Myocyte (in vitro differentiated cells): ENCODE results near the gene CASP6. TPM values are rescaled to one million over a fixed set of nuclear protein-coding genes. Genes with fewer than 3 reads are reported as not detected.

ENCODE experiments used
- DNase-seq: peaks from one replicate; pipeline ENCODE4 v3.0.0-alpha.2; 2012; ENCODE audit warnings: low read depth
- total RNA-seq: library from RNA; depleted of rRNA; stranded (reverse); fragments of >200 nt; gene quantifications from 2 replicates; pipeline ENCODE4 v1.2.3, GENCODE V29; 2014

CASP6 gene
- total RNA-seq, 1 donor from 2014 or later: 11.6 TPM

GRCh38 chr4:109672169-109672930 is 30.9 kb downstream of the CASP6 start:
- no peak for DNase-seq

GRCh38 chr4:109671350-109671749 is 31.9 kb downstream of the CASP6 start:
- DNase-seq: no peak

DNA sequence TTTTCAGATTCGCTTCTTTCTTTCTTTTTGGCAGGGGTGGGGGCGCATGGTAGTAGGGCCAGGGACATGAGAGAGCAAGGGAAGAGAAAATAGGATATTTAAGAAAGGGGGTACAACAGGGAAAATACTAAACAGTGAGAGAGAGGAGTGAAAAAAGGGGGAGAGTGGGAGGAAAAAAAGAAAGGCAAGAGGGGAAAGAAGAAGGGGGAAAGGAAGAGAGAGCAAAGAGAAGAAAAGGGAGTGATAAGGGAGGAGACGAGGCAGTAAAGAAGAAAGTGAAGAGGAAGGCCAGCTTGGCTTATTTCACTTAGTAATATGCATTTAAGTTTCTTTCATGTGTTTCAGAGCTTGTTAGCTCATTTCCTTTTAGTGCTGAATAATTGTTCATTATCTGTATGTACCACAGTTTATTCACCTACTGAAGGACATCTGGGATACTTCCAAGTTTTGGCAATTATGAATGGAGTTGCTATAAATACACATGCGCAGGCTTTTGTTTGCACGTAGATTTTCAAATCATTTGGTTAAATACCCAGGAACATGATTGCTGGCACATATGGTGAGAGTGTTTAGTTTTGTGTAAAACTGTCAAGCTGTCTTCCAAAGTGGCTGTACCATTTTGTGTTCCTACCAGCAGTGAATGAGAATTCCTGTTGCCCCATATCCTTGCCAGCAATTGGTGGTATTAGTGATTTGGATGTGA is 37.3 kb downstream of the CASP6 start:
- no peak for DNase-seq

GRCh38 chr4:109662771-109663170 is 40.5 kb downstream of the CASP6 start:
- no peak for DNase-seq

GRCh38 chr4:109662116-109662515 is 41.1 kb downstream of the CASP6 start:
- no peak for DNase-seq

- no peak for DNase-seq
Observed at GRCh38 chr4:109658871-109659410, 44.3 kb downstream of the CASP6 start.

- no peak for DNase-seq
Observed at GRCh38 chr4:109657854-109658418, 45.3 kb downstream of the CASP6 start.

- DNase-seq: no peak
Observed at GRCh38 chr4:109655396-109655795, 47.8 kb downstream of the CASP6 start.

DNA sequence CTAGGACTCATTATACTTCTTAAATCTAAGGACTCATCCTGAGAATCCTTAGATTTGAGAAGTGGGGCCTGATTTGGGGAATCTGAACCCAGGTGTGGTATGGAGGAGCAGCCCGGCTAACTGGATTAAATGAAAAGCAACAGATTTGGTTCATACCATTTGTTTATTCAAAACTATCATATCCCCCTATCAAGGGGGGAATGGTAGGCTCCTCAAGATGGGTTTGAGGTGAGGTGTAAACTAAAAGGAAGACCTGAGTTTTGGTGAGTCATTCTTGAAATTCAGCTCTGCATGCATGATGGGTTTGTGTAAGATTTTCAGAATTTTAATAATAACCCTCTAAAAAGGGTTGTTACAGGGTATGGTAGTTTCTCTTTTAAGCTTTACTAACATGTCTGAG is 53.4 kb downstream of the CASP6 start:
- no peak for DNase-seq

GRCh38 chr4:109648997-109649575 is 54.2 kb downstream of the CASP6 start:
- DNase-seq: no peak

GRCh38 chr4:109648266-109648996 is 54.8 kb downstream of the CASP6 start:
- no peak for DNase-seq

- no peak for DNase-seq
Observed at GRCh38 chr4:109645874-109646710, 57.2 kb downstream of the CASP6 start.

DNA sequence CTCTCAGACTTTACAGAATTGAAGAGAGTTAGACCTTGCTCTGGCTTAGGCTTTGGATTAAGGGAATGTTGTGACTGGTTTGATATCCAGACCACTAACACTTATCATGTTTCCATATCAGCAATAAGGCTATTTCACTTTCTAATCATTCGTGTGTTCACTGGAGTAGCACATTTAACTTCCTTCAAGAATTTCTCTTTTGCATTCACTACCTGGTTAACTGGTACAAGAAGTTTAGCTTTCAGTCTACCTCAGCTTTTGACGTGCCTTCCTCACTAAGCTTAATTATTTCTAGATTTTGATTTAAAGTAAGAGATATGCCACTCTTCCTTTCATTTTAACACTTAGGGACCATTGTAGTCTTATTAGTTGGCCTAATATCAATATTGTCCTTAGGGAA is 62.6 kb downstream of the CASP6 start:
- DNase-seq: no peak

Other genes starting within 250 kb of the CASP6 start
- gene MCUB, start 143.2 kb downstream of the CASP6 start, total RNA-seq: 47.3 and 77.1 TPM in 2 replicates
- 22.2 and 22.4 TPM in 2 replicates for gene PLA2G12A, start 26.6 kb upstream of the CASP6 start, total RNA-seq
- 1.4 and 1.5 TPM in 2 replicates for gene CFI, start 98.6 kb upstream of the CASP6 start, total RNA-seq
- gene GAR1, start 112.3 kb upstream of the CASP6 start, total RNA-seq: 11.9 and 18.1 TPM in 2 replicates
- gene RRH, start 124.5 kb upstream of the CASP6 start, total RNA-seq: 0.08 TPM in 1 of 2 replicates, not detected in the other
- gene LRIT3, start 144.7 kb upstream of the CASP6 start, total RNA-seq: 0.03 TPM in 1 of 2 replicates, not detected in the other
- 12.3 and 16.2 TPM in 2 replicates for gene EGF, start 209.4 kb upstream of the CASP6 start, total RNA-seq